NB4 (cell line): Measurements from ENCODE around the gene CHCHD10.

Source experiments
- CTCF ChIP-seq: IDR thresholded peaks from one replicate; pipeline ENCODE4 v1.5.1; 2012; ENCODE audit warnings: low read depth, low read length
- MYC ChIP-seq: IDR thresholded peaks from 2 replicates; pipeline ENCODE4 v1.6.1; 2011; ENCODE audit warnings: low read depth, low read length
- POLR2A ChIP-seq: IDR thresholded peaks from 2 replicates; pipeline ENCODE4 v1.6.1; 2011; ENCODE audit warnings: mild to moderate bottlenecking; ENCODE audit not compliant: insufficient read length; ENCODE audit errors: extremely low read depth

GRCh38 chr22:23803001-23803819, 35.4 kb upstream of the CHCHD10 start:
- no peak for TF ChIP-seq CTCF
- TF ChIP-seq POLR2A: no peak
- no peak for TF ChIP-seq MYC
